Hepatocyte (in vitro differentiated cells): ENCODE results near the gene PCDHGA10. TPM values are rescaled to one million over a fixed set of nuclear protein-coding genes. Genes with fewer than 3 reads are reported as not detected.
"Not testable (repeated sequence)": the region's sequence is repeated elsewhere in the genome, so short reads cannot be mapped to it uniquely, and the experiment has no call there.

Experiments
- DNase-seq: peaks from one replicate; pipeline ENCODE4 v3.0.0-alpha.2; 2016; ENCODE audit warnings: low spot score
- H2AFZ ChIP-seq: fragments of 200-600 bp; sonication (generic); 2 replicates; pipeline ENCODE4 v1.6.0; 2016; ENCODE audit warnings: antibody characterized with exemption, mild to moderate bottlenecking
- H3K27ac ChIP-seq: fragments of 200-600 bp; sonication (generic); 2 replicates; pipeline ENCODE4 v1.5.1; 2016; ENCODE audit warnings: mild to moderate bottlenecking
- H3K27me3 ChIP-seq: fragments of 200-600 bp; sonication (generic); 2 replicates; pipeline ENCODE4 v1.6.1; 2016
- H3K36me3 ChIP-seq: fragments of 200-600 bp; sonication (generic); replicated peaks from 2 replicates; pipeline ENCODE4 v1.5.1; 2016; ENCODE audit warnings: low read depth; ENCODE audit not compliant: insufficient read depth
- H3K4me1 ChIP-seq: fragments of 200-600 bp; sonication (generic); 2 replicates; pipeline ENCODE4 v1.5.1; 2016; ENCODE audit warnings: mild to moderate bottlenecking, moderate library complexity; ENCODE audit not compliant: insufficient read depth
- H3K4me2 ChIP-seq: fragments of 200-600 bp; sonication (generic); 2 replicates; pipeline ENCODE4 v1.6.0; 2016
- H3K4me3 ChIP-seq: fragments of 200-600 bp; sonication (generic); 2 replicates; pipeline ENCODE4 v1.5.1; 2016; ENCODE audit warnings: mild to moderate bottlenecking
- H3K79me2 ChIP-seq: fragments of 200-600 bp; sonication (generic); 2 replicates; pipeline ENCODE4 v1.6.0; 2017; ENCODE audit warnings: mild to moderate bottlenecking
- H3K9me2 ChIP-seq: fragments of 200-600 bp; sonication (generic); replicated peaks from 2 replicates; pipeline ENCODE4 v1.6.0; 2017; ENCODE audit warnings: mild to moderate bottlenecking; ENCODE audit not compliant: insufficient read depth
- H3K9me3 ChIP-seq: fragments of 200-600 bp; sonication (generic); 2 replicates; pipeline ENCODE4 v1.5.1; 2016; ENCODE audit warnings: low read depth, mild to moderate bottlenecking
- H4K20me1 ChIP-seq: fragments of 200-600 bp; sonication (generic); 2 replicates; pipeline ENCODE4 v1.6.0; 2016; ENCODE audit warnings: mild to moderate bottlenecking; ENCODE audit not compliant: insufficient read depth, poor library complexity, severe bottlenecking
- EZH2 ChIP-seq: fragments of 200-600 bp; sonication (generic); IDR thresholded peaks from 2 replicates; pipeline ENCODE4 v1.6.1; 2016; ENCODE audit warnings: antibody characterized with exemption, mild to moderate bottlenecking, borderline replicate concordance
- EZH2phosphoT487 ChIP-seq: fragments of 200-600 bp; sonication (generic); IDR thresholded peaks from one replicate; pipeline ENCODE4 v1.6.1; 2018; ENCODE audit warnings: antibody characterized with exemption, mild to moderate bottlenecking, low read depth, moderate library complexity; ENCODE audit not compliant: unreplicated experiment, severe bottlenecking
- WGBS: methylation state at CpG from one replicate; pipeline ENCODE4 v1.1.6; 2016; ENCODE audit warnings: low lambda C conversion rate; ENCODE audit errors: missing lambda C conversion rate; 5-methylcytosine and 5-hydroxymethylcytosine counted together
- polyA plus RNA-seq: library from polyadenylated mRNA; unstranded; fragments of >200 nt; fragmentation: Nextera tagmentation; extraction: Ambion mirVana; gene quantifications from 2 replicates; pipeline ENCODE4 v1.2.1, GENCODE V29; 2016
- total RNA-seq: library from RNA; depleted of rRNA; stranded (reverse); fragments of >200 nt; gene quantifications from 2 replicates; pipeline ENCODE4 v1.2.3, GENCODE V29; 2014
- TF ChIP-seq, protein P1 (sequence below): fragments of 200-600 bp; sonication (generic); IDR thresholded peaks from 2 replicates; pipeline ENCODE4 v1.5.1; 2016; ENCODE audit warnings: antibody characterized with exemption, mild to moderate bottlenecking; ENCODE audit not compliant: poor library complexity

Gene PCDHGA10
- total and polyA plus RNA-seq, 2 experiments from 2014 or later, result 3.0 to 6.7 TPM

GRCh38 chr5:141430332-141431113 is 17.7 kb downstream of the PCDHGA10 start, which contains the start of gene PCDHGA12:
TSS of gene PCDHGA12 (plus strand) at chr5:141430507. CDS start at chr5:141430760, 253 bp downstream.
- Histone ChIP-seq H3K27me3 (no peaks in the 10 kb centered on the region), H2AFZ (no peak within 1 kb of the TSS), H3K36me3 (peaks cover 14% of the 10 kb centered on the region), H3K4me2 (no peak within 1 kb of the TSS), H3K79me2 (peaks cover 11% of the 10 kb centered on the region), H3K9me2 (no peaks in the 10 kb centered on the region), H3K9me3 (peaks cover 67% of the 10 kb centered on the region), H3K4me3 (peak within 1 kb of the TSS; percentile 10), H4K20me1 (no peaks in the 10 kb centered on the region), H3K27ac (no peak within 1 kb of the TSS), H3K4me1 (no peaks in the 10 kb centered on the region)
- TF ChIP-seq, protein P1, sequence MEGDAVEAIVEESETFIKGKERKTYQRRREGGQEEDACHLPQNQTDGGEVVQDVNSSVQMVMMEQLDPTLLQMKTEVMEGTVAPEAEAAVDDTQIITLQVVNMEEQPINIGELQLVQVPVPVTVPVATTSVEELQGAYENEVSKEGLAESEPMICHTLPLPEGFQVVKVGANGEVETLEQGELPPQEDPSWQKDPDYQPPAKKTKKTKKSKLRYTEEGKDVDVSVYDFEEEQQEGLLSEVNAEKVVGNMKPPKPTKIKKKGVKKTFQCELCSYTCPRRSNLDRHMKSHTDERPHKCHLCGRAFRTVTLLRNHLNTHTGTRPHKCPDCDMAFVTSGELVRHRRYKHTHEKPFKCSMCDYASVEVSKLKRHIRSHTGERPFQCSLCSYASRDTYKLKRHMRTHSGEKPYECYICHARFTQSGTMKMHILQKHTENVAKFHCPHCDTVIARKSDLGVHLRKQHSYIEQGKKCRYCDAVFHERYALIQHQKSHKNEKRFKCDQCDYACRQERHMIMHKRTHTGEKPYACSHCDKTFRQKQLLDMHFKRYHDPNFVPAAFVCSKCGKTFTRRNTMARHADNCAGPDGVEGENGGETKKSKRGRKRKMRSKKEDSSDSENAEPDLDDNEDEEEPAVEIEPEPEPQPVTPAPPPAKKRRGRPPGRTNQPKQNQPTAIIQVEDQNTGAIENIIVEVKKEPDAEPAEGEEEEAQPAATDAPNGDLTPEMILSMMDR, result no peak
- no peak for TF ChIP-seq EZH2
- TF ChIP-seq EZH2phosphoT487, result no peak
- 98% methylated on average over 33 of the region's 33 CpGs for WGBS
- no peak for DNase-seq

DNA sequence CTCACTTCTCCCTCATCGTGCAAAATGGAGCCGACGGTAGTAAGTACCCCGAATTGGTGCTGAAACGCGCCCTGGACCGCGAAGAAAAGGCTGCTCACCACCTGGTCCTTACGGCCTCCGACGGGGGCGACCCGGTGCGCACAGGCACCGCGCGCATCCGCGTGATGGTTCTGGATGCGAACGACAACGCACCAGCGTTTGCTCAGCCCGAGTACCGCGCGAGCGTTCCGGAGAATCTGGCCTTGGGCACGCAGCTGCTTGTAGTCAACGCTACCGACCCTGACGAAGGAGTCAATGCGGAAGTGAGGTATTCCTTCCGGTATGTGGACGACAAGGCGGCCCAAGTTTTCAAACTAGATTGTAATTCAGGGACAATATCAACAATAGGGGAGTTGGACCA is 18.5 kb downstream of the PCDHGA10 start:
- Histone ChIP-seq H4K20me1 (no peaks in the 10 kb centered on the region), H3K79me2 (peaks cover 10% of the 10 kb centered on the region), H2AFZ (no peak overlapping the region), H3K4me2 (no peak overlapping the region), H3K36me3 (peaks cover 9% of the 10 kb centered on the region), H3K4me3 (no peak overlapping the region), H3K9me2 (no peaks in the 10 kb centered on the region), H3K27me3 (no peaks in the 10 kb centered on the region), H3K4me1 (no peaks in the 10 kb centered on the region), H3K9me3 (peaks cover 64% of the 10 kb centered on the region), H3K27ac (no peak overlapping the region)
- TF ChIP-seq EZH2 (no peak), EZH2phosphoT487 (no peak)
- TF ChIP-seq, protein P1, result no peak
- 99% methylated on average over 37 of the region's 37 CpGs for WGBS
- no peak for DNase-seq

- H3K9me2 ChIP-seq, DNase-seq, H4K20me1 ChIP-seq, H3K36me3 ChIP-seq, H3K4me2 ChIP-seq, H2AFZ ChIP-seq, H3K27ac ChIP-seq, H3K4me1 ChIP-seq, H3K4me3 ChIP-seq, H3K27me3 ChIP-seq: not testable (repeated sequence)
- 98% methylated on average over 33 of the region's 38 CpGs for WGBS
- H3K79me2 ChIP-seq, result peaks cover 12% of the 10 kb centered on the region
- H3K9me3 ChIP-seq, result peaks cover 58% of the 10 kb centered on the region
Observed at GRCh38 chr5:141432308-141432707, 19.5 kb downstream of the PCDHGA10 start.

DNA sequence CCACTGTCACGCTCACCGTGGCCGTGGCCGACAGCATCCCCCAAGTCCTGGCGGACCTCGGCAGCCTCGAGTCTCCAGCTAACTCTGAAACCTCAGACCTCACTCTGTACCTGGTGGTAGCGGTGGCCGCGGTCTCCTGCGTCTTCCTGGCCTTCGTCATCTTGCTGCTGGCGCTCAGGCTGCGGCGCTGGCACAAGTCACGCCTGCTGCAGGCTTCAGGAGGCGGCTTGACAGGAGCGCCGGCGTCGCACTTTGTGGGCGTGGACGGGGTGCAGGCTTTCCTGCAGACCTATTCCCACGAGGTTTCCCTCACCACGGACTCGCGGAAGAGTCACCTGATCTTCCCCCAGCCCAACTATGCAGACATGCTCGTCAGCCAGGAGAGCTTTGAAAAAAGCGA is 19.9 kb downstream of the PCDHGA10 start:
- not testable (repeated sequence) for H2AFZ ChIP-seq, H3K9me2 ChIP-seq, H3K27ac ChIP-seq, H4K20me1 ChIP-seq, DNase-seq, H3K27me3 ChIP-seq, H3K36me3 ChIP-seq, H3K4me1 ChIP-seq, H3K4me3 ChIP-seq, H3K4me2 ChIP-seq
- H3K9me3 ChIP-seq, result peaks cover 55% of the 10 kb centered on the region
- H3K79me2 ChIP-seq, result peaks cover 12% of the 10 kb centered on the region
- WGBS, result 96% methylated on average over 26 of the region's 29 CpGs
